A673 (cell line): ENCODE results near the gene MYO5B. TPM values are rescaled to one million over a fixed set of nuclear protein-coding genes. Genes with fewer than 3 reads are reported as not detected.

Experiments used
- BruUV-seq: library from RNA; stranded (reverse); fragments of 400-500 nt; replicated peaks from 2 replicates; lab custom pipeline; 2021; lab: Mats Ljungman, UMichigan
- CTCF ChIA-PET: fragments of 300-600 bp; sonication (Branson Sonifier 250); formaldehyde crosslinking; loops from one replicate; lab custom pipeline; 2022; ENCODE audit warnings: antibody characterized with exemption; lab: Charles Lee
- POLR2A ChIA-PET: fragments of 300-600 bp; sonication (Branson Sonifier 250); formaldehyde crosslinking; loops from one replicate; lab custom pipeline; 2022; ENCODE audit warnings: antibody characterized with exemption; ENCODE audit not compliant: low non-redundant PET; lab: Charles Lee
- DNase-seq: peaks from one replicate; pipeline ENCODE4 v3.0.0-alpha.2; 2015; ENCODE audit warnings: low spot score
- H3K27ac ChIP-seq: fragments of 200-600 bp; sonication (generic); 2 replicates; pipeline ENCODE4 v1.5.1; 2016; ENCODE audit warnings: mixed run types, low read depth, mild to moderate bottlenecking, mixed read lengths, antibody characterized with exemption, low read length; ENCODE audit not compliant: poor library complexity, severe bottlenecking
- H3K27me3 ChIP-seq: fragments of 200-600 bp; sonication (generic); replicated peaks from 2 replicates; pipeline ENCODE4 v1.6.1; 2017; ENCODE audit warnings: mixed run types, low read depth, mild to moderate bottlenecking, mixed read lengths, antibody characterized with exemption, low read length; ENCODE audit not compliant: insufficient read depth, poor library complexity
- H3K36me3 ChIP-seq: fragments of 200-600 bp; sonication (generic); 2 replicates; pipeline ENCODE4 v1.6.1; 2016; ENCODE audit warnings: mixed run types, mild to moderate bottlenecking, mixed read lengths, antibody characterized with exemption, low read length; ENCODE audit not compliant: insufficient read depth, poor library complexity, severe bottlenecking
- H3K4me1 ChIP-seq: fragments of 200-600 bp; sonication (generic); 2 replicates; pipeline ENCODE4 v1.6.1; 2017; ENCODE audit warnings: mixed run types, mild to moderate bottlenecking, mixed read lengths, antibody characterized with exemption, low read length; ENCODE audit not compliant: insufficient read depth, poor library complexity, severe bottlenecking
- H3K4me3 ChIP-seq: fragments of 200-600 bp; sonication (generic); 2 replicates; pipeline ENCODE4 v1.5.1; 2016; ENCODE audit warnings: low read depth, mixed run types, mild to moderate bottlenecking, mixed read lengths, low read length; ENCODE audit not compliant: poor library complexity, severe bottlenecking
- H3K9me3 ChIP-seq: fragments of 200-600 bp; sonication (generic); 2 replicates; pipeline ENCODE4 v1.6.1; 2016; ENCODE audit warnings: mixed run types, low read depth, mild to moderate bottlenecking, mixed read lengths, antibody characterized with exemption, low read length; ENCODE audit not compliant: poor library complexity, severe bottlenecking
- CTCF ChIP-seq: fragments of 300-800, 200-600 bp; sonication (generic); conservative IDR thresholded peaks from 2 replicates; pipeline ENCODE4 v1.5.1; 2017; ENCODE audit warnings: low read depth, mild to moderate bottlenecking, antibody characterized with exemption, low read length, moderate library complexity, mixed read lengths
- EZH2 ChIP-seq: fragments of 200-600 bp; sonication (generic); IDR thresholded peaks from 2 replicates; pipeline ENCODE4 v1.6.1; 2017; ENCODE audit warnings: borderline replicate concordance, low read depth, mild to moderate bottlenecking, mixed read lengths, antibody characterized with exemption, low read length; ENCODE audit not compliant: poor library complexity, severe bottlenecking
- intact Hi-C: fragments of 100-400 bp; cut with micrococcal nuclease; formaldehyde crosslinking; loops from one replicate; pipeline ENCODE4 v1.10.0; 2022; ENCODE audit not compliant: unreplicated experiment
- total RNA-seq: library from RNA; stranded (reverse); gene quantifications from 2 replicates; pipeline ENCODE4 v1.2.3, GENCODE V29; 2021

Gene MYO5B
- total RNA-seq, 1 experiment from 2014 or later: 0.30 TPM

- Histone ChIP-seq H3K4me1 (no peaks in the 10 kb centered on the region), H3K27ac (no peak overlapping the region), H3K9me3 (no peaks in the 10 kb centered on the region), H3K36me3 (no peaks in the 10 kb centered on the region), H3K27me3 (peaks cover 12% of the 10 kb centered on the region), H3K4me3 (no peak overlapping the region)
- no TSS peak for BruUV-seq
- intact Hi-C loops: no loop called here
- ChIA-PET POLR2A (no interaction called here), CTCF (no interaction called here)
- TF ChIP-seq CTCF (no peak), EZH2 (no peak)
- DNase-seq: no peak
These were observed 103.3 kb downstream of the MYO5B start for GRCh38 chr18:50091509-50092244.

GRCh38 chr18:50090370-50091312 is 104.3 kb downstream of the MYO5B start:
- H3K4me3 ChIP-seq: no peak overlapping the region
- no peaks in the 10 kb centered on the region for H3K4me1 ChIP-seq
- no peaks in the 10 kb centered on the region for H3K36me3 ChIP-seq
- intact Hi-C loops: no loop called here
- POLR2A ChIA-PET: no interaction called here
- TF ChIP-seq EZH2 (no peak), CTCF (no peak)
- CTCF ChIA-PET: no interaction called here
- no TSS peak for BruUV-seq
- H3K27me3 ChIP-seq: peaks cover 12% of the 10 kb centered on the region
- no peak for DNase-seq
- H3K9me3 ChIP-seq: no peaks in the 10 kb centered on the region
- H3K27ac ChIP-seq: no peak overlapping the region

- intact Hi-C loops: no loop called here
- Histone ChIP-seq H3K4me3 (no peak overlapping the region), H3K27ac (no peak overlapping the region), H3K27me3 (peaks cover 12% of the 10 kb centered on the region), H3K36me3 (no peaks in the 10 kb centered on the region), H3K4me1 (no peaks in the 10 kb centered on the region), H3K9me3 (no peaks in the 10 kb centered on the region)
- no TSS peak for BruUV-seq
- TF ChIP-seq EZH2: no peak
- no peak for TF ChIP-seq CTCF
- POLR2A ChIA-PET: no interaction called here
- CTCF ChIA-PET: no interaction called here
- DNase-seq: no peak
These were observed 105.2 kb downstream of the MYO5B start for GRCh38 chr18:50089702-50090101.
